Keratinocyte (primary cell): ENCODE measurements around the gene ENPP3.

Experiments
- EZH2 ChIP-seq: IDR thresholded peaks from one replicate; pipeline ENCODE4 v1.6.1; 2012; ENCODE audit warnings: inconsistent platforms, mild to moderate bottlenecking, low read length, moderate library complexity
- TF ChIP-seq, protein P1 (sequence below), 3 experiments: IDR thresholded peaks in 1 of 3; conservative IDR thresholded peaks in 1 of 3; optimal IDR thresholded peaks in 1 of 3; 2 replicates in 2 of 3; 3 replicates in 1 of 3; pipeline versions ENCODE3 to v1.5.1; 2011; ENCODE audit warnings: low read length in 3 of 3, mild to moderate bottlenecking in 3 of 3, moderate library complexity in 2 of 3, control low read depth in 1 of 3, inconsistent platforms in 1 of 3; ENCODE audit not compliant: insufficient read depth in 2 of 3; ENCODE audit errors: extremely low read depth in 1 of 3

DNA sequence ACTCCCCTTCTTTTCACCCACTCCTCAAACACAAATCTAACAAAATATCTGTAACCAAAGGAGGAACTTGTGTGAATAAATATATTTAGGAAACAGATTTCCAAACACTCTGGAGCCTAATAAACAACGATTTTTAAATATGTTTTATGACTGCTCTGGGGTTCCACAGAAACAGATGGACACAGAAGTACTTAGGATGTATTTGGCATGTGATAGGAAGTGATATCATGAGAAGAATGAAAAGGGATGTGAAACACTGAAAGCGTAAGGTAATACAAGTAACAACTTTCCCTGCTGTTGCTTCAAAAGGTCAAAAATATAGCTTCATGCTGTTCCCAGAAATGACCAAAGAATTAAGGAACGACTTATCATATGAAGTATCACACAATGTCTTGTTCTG lies 144.6 kb downstream of the ENPP3 start:
- TF ChIP-seq, protein P1, sequence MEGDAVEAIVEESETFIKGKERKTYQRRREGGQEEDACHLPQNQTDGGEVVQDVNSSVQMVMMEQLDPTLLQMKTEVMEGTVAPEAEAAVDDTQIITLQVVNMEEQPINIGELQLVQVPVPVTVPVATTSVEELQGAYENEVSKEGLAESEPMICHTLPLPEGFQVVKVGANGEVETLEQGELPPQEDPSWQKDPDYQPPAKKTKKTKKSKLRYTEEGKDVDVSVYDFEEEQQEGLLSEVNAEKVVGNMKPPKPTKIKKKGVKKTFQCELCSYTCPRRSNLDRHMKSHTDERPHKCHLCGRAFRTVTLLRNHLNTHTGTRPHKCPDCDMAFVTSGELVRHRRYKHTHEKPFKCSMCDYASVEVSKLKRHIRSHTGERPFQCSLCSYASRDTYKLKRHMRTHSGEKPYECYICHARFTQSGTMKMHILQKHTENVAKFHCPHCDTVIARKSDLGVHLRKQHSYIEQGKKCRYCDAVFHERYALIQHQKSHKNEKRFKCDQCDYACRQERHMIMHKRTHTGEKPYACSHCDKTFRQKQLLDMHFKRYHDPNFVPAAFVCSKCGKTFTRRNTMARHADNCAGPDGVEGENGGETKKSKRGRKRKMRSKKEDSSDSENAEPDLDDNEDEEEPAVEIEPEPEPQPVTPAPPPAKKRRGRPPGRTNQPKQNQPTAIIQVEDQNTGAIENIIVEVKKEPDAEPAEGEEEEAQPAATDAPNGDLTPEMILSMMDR (optimal IDR thresholded peaks at IDR 0.05 in 1 of 3, IDR thresholded peaks at IDR 0.05 in 1 of 3, conservative IDR thresholded peaks at IDR 0.05 in 1 of 3; ENCODE audit: extremely low read depth in 1 of 3, insufficient read depth in 2 of 3, low read length in 3 of 3) = no peak
- no peak for TF ChIP-seq EZH2
